NOMO-1 (cell line): ENCODE data around the gene TNNI3K.

Experiments
- DNase-seq, 2 experiments: peaks; one replicate each; lab custom pipeline; 2025; ENCODE audit not compliant: unreplicated experiment in 2 of 2; lab: John Stamatoyannopoulos, UW

The TNNI3K gene

GRCh38 chr1:74280642-74281396 lies 45.6 kb downstream of the TNNI3K start:
- no peak for DNase-seq

GRCh38 chr1:74286414-74286813 lies 51.2 kb downstream of the TNNI3K start:
- DNase-seq: no peak

DNA sequence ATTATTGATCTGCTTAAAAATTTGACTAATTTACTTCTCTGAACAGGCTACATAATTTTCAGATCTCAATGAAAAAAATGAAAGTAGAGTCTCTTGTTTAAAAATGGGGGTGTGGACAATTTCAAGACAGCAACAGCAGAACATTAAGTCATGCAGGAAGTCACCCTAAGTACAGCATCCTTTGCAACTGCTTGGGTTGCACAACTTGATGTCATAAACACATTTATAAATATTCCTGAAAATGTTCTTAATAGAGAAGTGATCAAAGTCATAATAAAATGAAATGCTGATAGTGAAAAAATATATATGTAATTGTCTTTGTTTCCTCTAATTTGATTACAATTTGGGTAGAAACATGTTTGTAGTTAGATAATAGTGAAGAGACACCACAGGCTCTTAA lies 79.3 kb downstream of the TNNI3K start:
- DNase-seq: no peak

DNA sequence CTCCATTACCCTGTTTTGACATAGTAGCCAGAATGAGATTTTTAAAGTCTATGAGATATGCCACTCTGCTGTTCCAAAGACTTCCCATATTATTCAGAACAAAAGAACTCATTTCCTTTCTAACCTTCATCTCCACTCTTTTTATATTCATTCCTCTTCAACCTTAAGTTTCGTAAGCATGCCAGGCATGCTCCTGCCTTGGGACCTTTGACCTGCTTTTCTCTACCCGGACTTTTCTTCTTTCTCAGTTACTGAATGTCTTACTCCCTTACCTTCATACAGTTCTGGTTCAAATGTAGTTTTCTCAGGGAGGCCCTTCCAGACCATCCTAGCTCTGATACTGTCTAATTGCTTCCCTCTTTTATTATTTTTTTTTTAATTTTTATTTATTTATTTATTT lies 81.1 kb downstream of the TNNI3K start:
- DNase-seq: no peak

- DNase-seq: no peak
These were observed 82.5 kb downstream of the TNNI3K start for GRCh38 chr1:74317663-74318062.

DNA sequence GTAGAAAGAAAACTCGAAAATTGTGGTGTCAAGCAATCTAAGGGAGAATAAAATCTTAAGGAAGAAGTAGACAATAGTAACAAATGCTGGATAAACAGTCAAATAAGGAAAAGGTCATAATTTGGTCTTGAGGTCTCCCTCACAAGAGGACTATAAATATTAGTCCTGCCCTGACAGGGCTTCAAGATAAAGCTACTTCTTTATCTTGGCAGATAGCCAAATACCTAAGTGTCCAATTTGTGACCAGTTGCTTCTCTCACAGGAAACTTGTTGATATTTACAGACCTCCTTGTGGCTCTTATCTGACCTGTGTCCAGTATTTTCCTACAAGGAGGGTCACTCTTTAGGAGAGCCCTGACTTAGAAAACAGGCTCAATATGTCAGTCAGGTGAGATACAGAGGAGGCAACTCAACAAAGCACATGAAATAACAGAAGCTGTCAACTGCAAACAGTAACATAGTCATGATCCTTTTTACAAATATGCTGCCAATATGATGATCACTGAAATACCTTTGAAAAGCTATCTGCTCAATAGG lies 88.8 kb downstream of the TNNI3K start:
- DNase-seq: no peak

DNA sequence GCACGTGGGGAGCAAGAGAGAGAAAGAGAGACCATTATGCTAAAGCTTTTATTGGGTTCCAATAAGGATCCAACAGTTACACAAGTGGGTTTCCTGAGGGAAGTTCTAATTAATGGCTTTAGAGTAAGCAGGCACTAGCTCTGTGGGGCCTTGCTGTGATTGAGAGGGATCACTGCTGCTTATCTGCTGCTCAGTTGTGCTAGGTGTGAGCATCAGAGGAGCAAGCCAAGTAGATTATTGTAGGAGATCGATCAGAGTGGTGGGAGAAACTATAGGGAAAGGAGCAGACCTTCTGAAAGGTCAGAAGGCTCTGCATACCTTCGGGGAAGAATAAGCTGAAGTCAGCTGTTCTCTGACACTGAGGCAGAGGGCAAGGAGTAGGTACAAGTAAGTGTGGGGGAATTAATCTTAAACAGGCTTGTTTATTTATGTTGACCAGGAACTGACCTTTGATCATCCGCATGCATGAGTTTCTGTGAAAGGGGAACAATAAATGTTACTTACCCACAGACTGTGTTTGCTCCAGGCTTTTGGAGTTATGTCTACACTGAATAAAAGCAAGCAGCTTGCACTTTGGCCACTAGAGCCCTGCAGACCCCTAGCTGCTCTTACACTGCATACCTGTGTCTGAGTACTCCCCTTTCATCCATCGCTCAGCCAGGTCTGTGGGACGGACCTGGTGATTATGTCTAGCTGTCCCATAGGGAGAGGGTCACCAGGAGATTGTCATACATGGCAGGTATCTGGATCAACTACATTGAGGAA lies 89.7 kb downstream of the TNNI3K start:
- no peak for DNase-seq

- DNase-seq: no peak
These were observed 93.7 kb downstream of the TNNI3K start for GRCh38 chr1:74328851-74329250.

- no peak for DNase-seq
These were observed 98.1 kb downstream of the TNNI3K start for GRCh38 chr1:74333244-74333643.

DNA sequence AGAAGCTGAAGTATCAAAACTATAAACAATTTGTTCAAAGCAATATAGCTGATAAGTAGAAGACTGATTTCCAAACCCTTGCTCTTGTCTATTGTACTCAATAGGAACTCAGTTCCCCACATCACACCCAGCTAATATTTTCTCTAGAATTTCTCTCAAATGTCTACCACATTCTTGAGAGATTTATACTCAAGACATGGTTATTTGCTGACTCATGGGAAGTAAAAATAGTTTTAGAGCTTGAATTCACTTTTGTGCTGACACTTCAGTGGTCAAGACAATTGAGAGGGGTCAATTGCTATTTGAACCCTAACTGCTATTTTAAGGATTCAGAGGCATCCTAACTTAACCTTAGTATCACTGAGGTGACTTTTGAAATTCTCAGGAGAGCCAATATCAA lies 99.0 kb downstream of the TNNI3K start:
- DNase-seq: no peak

DNA sequence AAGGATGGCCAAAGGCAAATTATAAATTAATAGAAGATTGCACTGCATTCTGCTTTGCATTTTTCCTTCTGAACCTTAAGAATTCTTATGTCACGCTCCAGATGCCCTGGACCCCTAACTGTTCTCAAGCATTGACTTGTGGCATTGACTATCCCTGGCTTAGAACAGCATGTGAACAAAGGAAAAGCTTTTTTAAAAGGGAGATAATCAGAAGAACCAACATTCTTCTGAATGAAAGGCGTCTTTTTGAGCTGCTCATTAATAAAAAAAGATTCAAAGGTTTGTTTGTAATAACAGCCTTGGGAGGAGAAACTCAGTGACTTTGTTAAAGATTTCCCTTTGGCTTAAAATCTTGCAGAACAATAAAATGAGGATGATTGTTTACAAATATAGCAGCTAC lies 105.5 kb downstream of the TNNI3K start:
- DNase-seq: no peak

DNA sequence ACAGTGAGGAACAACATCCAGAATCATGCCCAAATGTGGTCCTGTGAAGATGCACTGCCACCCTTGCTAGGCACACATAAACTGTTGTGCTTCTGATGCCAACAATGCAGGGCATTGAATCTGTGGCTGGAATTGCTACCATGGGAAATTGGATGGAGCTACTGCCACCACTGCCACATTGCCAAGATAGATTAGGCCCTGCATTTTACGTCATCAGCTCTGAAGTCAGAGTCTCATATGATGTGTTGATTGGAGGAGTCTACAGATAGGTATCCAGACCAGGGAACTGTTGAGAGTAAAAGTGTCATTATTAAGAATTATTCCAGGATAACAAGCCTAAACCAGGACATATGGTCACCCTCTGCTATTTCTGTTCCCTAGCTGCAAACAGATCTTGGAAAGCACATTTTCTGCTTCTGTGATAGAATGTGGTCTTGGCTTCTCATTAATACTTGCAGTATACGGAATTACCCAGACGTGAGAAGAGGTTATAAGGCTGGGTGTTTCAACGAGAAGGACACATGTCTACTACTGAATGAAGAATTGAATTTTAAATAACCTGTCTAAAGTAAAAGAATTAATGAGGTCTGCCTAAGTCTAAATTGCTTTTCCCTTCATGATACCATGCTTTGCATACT lies 106.6 kb downstream of the TNNI3K start:
- DNase-seq: no peak

GRCh38 chr1:74343216-74343615 lies 108.0 kb downstream of the TNNI3K start:
- DNase-seq: no peak

DNA sequence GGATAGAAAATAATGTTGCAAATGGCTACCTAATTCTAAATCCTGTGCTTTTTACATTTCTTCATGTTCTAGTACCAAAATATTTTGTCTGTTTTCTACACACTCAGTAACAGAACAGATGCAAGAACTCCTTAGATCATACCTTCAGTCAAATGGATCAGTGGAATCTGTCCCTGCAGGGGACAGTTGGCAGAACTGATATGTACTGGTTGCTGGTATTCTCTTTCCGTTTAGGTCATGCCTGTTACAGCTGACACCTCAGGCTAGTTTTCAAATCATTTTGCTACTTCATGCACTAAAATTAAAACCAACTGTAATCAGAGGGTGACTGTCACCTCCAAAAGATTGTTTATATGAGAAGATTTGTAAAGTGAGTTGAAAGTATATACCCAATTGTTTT lies 109.2 kb downstream of the TNNI3K start:
- DNase-seq: no peak

GRCh38 chr1:74356493-74356892 lies 121.3 kb downstream of the TNNI3K start:
- no peak for DNase-seq

GRCh38 chr1:74357150-74357549 lies 122.0 kb downstream of the TNNI3K start:
- no peak for DNase-seq

- no peak for DNase-seq
These were observed 122.6 kb downstream of the TNNI3K start for GRCh38 chr1:74357756-74358155.

DNA sequence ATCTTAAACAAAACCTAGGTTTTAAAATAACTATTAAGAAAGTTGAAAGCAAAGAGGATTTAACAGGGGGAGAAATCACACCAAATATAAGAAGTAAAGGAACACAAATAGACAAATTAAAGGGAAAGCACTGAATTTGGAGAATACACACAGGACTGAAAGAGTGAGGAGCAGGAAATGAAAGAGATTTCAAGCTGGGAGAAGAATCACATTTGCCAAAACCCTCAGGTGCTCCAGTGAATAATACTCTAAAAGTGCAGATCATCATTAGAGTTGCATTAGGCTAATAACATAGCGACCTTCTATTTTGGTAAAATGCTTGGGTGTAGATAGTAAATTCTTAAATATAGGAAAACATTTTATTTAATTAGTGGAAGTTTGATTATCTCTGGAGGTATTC lies 127.5 kb downstream of the TNNI3K start:
- no peak for DNase-seq

- no peak for DNase-seq
These were observed 128.0 kb downstream of the TNNI3K start for GRCh38 chr1:74363220-74363619.

- DNase-seq: no peak
These were observed 132.1 kb downstream of the TNNI3K start for GRCh38 chr1:74367175-74367813.

- no peak for DNase-seq
These were observed 133.1 kb downstream of the TNNI3K start for GRCh38 chr1:74368335-74368734.
